ENCODE data around the gene ARHGEF28.

DNA sequence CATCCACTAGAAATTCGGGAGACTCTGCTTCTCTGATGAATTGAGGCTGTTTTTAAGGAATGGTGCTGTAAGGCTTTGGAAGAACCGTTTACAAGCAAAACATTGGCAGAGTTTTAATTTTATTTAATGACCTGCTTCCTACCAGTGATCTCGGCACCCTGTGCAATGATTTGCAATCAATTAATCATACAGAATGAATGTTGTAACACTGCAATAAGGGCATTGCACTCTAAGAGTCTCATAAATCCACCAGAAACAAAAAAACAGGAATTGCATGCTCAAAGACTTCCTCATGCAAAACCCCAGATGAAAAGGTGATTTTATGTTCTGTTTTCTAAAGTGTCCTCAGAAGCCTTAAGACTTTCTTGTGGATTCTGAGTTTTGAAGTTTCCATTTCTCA is 295.7 kb downstream of the ARHGEF28 start:
- TF ChIP-seq POLR2A (IDR thresholded peaks at IDR 0.05; ENCODE audit: extremely low read depth, insufficient read length) = no peak
- TF ChIP-seq, protein P1, sequence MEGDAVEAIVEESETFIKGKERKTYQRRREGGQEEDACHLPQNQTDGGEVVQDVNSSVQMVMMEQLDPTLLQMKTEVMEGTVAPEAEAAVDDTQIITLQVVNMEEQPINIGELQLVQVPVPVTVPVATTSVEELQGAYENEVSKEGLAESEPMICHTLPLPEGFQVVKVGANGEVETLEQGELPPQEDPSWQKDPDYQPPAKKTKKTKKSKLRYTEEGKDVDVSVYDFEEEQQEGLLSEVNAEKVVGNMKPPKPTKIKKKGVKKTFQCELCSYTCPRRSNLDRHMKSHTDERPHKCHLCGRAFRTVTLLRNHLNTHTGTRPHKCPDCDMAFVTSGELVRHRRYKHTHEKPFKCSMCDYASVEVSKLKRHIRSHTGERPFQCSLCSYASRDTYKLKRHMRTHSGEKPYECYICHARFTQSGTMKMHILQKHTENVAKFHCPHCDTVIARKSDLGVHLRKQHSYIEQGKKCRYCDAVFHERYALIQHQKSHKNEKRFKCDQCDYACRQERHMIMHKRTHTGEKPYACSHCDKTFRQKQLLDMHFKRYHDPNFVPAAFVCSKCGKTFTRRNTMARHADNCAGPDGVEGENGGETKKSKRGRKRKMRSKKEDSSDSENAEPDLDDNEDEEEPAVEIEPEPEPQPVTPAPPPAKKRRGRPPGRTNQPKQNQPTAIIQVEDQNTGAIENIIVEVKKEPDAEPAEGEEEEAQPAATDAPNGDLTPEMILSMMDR (IDR thresholded peaks at IDR 0.05; ENCODE audit: low read depth, low read length) = no peak

Measured in NB4 (cell line).